OCI-LY7 (cell line): ENCODE measurements around the gene LRBA.

Experiments
- EZH2phosphoT487 ChIP-seq: fragments of 200-600 bp; sonication (generic); IDR thresholded peaks from 2 replicates; pipeline ENCODE4 v1.6.1; 2018; ENCODE audit warnings: low read depth, borderline replicate concordance, mild to moderate bottlenecking, mixed run types, antibody characterized with exemption, low read length, moderate library complexity, mixed read lengths
- TF ChIP-seq, protein P1 (sequence below): fragments of 200-600 bp; sonication (generic); conservative IDR thresholded peaks from 2 replicates; pipeline ENCODE4 v1.5.1; 2014; ENCODE audit warnings: mild to moderate bottlenecking, antibody characterized with exemption, low read length, moderate library complexity, mixed read lengths

DNA sequence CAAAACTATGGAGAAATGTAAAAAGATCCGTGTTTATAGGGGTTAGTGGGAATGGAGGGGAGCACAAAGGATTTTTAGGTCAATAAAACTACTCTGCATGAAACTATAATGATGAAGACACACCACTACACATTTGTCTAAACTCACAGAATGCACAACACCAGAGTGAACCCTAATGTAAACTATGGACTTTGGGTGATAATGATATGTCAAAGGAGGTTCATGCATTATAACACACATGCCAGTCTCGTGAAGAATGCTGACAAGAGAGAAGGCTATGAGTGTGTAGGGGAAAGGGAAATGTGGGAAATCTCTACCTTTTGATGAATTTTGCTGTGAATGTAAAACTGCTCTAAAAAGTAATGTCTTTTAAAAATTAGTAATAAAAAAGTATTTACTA is 249.9 kb downstream of the LRBA start:
- TF ChIP-seq, protein P1, sequence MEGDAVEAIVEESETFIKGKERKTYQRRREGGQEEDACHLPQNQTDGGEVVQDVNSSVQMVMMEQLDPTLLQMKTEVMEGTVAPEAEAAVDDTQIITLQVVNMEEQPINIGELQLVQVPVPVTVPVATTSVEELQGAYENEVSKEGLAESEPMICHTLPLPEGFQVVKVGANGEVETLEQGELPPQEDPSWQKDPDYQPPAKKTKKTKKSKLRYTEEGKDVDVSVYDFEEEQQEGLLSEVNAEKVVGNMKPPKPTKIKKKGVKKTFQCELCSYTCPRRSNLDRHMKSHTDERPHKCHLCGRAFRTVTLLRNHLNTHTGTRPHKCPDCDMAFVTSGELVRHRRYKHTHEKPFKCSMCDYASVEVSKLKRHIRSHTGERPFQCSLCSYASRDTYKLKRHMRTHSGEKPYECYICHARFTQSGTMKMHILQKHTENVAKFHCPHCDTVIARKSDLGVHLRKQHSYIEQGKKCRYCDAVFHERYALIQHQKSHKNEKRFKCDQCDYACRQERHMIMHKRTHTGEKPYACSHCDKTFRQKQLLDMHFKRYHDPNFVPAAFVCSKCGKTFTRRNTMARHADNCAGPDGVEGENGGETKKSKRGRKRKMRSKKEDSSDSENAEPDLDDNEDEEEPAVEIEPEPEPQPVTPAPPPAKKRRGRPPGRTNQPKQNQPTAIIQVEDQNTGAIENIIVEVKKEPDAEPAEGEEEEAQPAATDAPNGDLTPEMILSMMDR, result no peak
- no peak for TF ChIP-seq EZH2phosphoT487
